HG02571 (cell line): ENCODE data around the gene DACT3.

Experiments
- ATAC-seq: cut with Tn5 transposase; IDR thresholded peaks from one replicate; pipeline ENCODE4 v1.9.1; 2021; ENCODE audit warnings: mild to moderate bottlenecking, moderate library complexity; ENCODE audit not compliant: unreplicated experiment

The DACT3 gene

DNA sequence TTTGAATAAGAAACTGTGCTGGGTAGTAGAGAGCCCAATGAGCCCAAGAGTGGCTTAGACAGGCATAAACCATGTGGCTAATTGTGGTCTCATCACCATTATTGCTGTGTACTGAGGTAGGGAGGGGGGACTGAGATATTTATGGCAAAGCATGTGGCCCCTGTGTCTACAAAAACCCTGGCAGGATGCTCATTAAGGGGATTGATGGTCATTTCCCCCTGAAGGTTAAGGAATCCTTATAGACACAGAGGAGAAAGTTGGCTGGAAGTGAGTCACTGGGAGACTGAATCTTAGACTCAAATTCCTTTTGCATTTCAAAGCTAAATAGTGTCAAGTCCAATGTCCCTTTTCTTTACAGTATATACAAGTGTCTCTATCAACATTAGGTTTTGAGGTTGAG is 9.8 kb upstream of the DACT3 start:
- ATAC-seq = no peak

DNA sequence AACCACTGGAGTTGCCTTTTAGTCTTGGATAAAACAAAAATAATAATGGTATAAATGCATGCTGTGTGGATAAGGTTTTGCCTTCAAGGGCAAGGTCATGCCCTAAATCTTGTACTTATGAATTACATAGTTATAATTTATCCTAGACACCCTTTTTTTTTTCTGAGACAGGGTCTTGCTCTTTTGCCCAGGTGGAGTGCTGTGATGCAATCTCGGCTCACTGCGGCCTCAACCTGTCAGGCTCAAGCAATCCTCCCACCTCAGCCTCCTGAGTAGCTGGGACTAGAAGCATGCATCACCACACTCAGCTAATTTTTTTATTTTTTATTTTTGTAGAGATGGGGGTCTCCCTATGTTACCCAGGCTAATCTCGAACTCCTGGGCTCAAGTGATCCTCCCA is 7.7 kb upstream of the DACT3 start:
- no peak for ATAC-seq

DNA sequence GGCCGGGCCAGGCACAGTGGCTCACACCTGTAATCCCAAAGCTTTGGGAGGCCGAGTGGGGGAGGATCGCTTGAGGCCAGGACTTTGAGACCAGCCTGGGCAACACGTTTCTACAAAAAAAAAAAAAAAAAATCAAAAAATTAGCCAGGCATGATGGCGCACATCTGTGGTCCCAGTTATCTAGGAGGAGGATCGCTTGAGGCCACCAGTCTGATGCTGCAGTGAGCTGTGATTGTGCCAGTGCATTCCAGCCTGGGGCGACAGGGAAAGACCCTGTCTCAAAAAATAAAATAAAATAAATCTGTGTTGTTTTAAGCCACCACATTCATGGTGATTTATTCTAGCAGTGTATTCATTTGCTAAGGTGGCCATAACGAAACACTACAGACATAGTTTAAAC is 4.1 kb upstream of the DACT3 start:
- no peak for ATAC-seq

- ATAC-seq = no peak
Measured at GRCh38 chr19:46661735-46662592, 982 bp upstream of the DACT3 start.

DNA sequence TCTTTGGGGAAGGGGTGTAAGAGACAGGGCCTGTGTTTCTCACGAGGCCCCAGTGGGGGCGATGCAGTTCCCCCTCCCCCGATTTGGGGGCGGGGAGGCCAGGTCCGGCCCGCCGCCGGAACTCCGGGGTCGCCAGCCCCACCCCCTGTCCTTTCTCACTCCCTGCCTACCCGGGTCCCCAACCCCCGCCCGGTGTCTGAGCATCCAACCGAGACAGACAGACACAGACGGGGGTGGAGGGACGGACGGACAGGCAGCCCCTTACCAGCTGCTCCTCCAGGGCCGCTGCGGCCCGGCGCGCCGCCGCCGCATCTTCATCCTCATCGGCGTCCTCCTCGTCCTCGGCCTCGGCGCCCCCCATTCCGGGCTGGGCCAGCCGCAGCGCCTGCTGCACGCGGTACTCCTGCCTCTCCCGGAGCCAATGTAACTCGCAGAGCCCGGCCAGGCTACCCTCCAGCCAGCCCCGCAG is 397 bp downstream of the DACT3 start:
- ATAC-seq = no peak

DNA sequence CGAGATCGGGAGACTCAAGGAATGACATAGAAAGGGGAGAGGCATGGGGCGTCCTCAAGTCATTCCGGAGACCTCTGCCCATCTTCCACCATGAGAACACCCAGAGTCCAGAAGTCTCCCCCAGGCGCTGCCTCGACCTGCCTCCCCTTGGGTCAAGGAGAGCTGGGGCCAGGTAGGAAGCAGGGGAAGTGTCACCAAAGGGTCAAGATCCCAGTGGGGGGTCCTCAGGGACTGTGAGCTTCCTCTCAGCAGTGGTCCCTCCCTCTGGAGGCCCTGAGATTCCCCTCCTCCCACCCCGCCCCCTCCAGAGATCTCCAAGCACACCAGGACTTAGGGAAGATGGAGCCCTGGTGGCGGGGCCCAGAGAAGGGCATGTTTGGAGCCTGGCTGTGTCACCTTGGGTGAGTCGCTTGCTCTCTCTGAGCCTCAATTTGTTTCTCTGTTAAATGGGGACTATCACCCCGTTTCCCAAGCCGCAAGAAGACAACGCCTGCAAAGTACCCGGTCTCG is 919 bp downstream of the DACT3 start:
- ATAC-seq = no peak

- ATAC-seq = no peak
Measured at GRCh38 chr19:46659151-46660007, 1.6 kb downstream of the DACT3 start.

DNA sequence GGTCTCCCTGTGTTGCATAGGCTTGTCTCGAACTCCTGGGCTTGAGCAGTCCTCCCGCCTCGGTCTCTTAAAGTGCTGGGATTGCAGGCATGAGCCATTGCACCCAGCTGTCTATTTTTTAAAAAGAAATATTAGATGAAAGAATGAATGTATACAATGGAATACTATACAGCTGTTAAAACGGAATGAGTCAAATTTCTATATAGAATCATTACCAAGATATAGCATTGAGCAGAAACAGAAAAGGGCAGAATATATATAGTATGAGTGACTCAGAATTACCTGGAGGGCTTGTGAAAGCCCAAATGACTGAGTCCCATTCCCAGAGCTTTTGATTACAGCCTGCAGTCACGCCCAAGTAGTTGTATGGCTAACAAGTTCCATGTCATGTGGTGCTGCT is 4.4 kb downstream of the DACT3 start:
- no peak for ATAC-seq

GRCh38 chr19:46654621-46655152 is 6.3 kb downstream of the DACT3 start:
- ATAC-seq = no peak

DNA sequence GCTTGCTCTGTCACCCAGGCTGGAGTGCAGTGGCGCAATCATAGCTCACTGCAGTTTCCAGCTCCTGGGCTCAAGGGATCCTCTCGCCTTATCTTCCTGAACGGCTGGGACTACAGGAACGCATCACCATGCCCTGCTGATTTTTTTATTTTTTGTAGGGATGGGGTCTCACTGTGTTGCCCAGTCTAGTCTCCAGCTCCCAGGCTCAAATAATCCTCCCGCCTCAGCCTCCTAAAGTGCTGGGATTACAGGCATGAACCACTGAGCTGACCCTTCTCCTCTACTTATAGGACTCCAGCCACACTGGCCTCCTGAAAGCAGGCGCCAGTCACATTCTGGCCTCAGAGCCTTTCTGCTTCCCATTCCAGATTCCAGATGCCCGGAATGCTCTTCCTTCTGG is 10.5 kb downstream of the DACT3 start:
- no peak for ATAC-seq

DNA sequence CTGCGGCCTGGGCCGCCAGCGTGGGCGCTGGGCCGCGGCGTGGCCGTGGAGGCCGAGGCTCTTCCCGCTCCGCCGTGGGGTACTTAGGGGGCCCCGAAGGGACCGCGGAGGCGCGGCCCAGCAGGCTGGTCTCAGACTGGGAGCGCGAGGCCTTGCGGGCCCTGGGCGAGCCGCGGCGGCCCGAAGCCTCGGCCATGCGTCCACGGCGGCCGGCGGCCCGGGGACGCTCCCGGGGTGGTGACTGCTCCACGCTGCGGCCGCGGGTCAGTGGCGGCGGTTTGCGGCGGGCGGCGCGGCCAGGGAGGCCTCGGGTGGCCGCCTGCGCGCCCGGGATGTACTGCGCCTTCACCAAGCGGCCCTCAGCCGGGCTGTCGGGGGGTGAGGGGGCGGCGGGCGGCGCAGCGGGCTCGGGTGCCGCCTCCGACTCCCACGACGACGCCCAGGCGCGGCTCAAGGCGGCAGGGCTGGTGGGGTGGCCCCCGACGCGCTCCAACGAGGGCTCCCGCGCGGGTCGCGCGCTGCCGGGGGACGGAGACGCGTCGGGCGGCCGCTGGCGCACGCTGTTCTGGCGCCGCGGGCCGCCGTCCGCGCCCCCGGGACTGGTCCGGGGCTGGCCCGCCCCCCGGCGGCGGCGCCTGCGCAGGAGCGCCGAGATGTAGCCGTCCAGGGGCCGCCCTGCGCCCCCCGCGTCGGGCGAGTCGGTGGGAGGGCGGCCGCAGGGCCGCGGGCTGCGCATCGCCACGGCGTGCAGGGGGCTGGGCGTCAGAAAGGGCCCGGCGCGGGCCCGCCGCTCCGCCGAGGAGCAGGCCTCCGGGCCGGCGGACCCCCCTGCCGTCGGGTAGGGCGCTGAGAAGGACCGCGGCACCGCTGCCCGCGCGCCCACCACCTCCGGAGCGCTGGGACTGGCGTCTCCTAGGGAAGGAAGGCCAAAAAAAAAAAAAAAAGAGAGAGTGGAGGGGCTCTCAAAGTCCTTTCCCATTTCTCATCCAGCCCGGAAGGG is 11.7 kb downstream of the DACT3 start:
- no peak for ATAC-seq

GRCh38 chr19:46648060-46648960 is 12.7 kb downstream of the DACT3 start:
- ATAC-seq = no peak

DNA sequence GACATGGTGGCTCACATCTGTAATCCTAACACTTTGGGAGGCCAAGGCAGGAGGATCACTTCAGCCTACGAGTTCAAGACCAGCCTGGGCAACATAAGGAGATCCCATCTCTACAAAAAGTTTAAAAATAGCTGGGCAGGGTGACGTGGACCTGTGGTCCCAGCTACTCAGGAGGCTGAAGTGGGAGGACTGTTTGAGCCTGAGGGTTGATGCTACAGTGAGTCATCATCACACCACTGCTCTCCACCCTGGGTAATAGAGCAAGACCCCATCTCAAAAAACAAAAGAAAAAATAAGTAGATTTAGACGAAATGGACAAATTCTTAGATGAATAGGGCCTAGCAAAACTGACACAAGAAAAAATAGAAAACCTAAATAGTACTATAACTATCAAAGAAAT is 14.6 kb downstream of the DACT3 start:
- no peak for ATAC-seq

GRCh38 chr19:46644720-46645119 is 16.3 kb downstream of the DACT3 start:
- ATAC-seq = no peak

DNA sequence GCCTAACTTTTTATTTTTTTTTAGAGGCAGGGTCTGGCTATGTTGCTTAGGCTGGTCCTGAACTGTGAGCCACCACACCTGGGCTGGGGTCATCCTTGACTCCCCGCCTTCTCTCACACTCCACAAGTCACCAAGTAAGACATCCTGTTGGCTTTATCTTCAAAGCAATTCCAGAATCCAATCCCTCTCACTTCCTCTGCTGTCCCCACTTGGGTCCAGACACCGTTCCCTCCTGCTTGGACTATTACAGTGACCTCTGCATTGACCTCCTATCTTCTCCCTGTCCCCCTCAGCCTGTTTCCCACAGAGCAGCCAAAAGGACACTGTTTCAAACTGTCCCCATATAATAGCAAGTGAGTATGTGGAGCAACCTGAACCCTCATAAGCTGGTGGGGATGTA is 20.3 kb downstream of the DACT3 start:
- no peak for ATAC-seq

DNA sequence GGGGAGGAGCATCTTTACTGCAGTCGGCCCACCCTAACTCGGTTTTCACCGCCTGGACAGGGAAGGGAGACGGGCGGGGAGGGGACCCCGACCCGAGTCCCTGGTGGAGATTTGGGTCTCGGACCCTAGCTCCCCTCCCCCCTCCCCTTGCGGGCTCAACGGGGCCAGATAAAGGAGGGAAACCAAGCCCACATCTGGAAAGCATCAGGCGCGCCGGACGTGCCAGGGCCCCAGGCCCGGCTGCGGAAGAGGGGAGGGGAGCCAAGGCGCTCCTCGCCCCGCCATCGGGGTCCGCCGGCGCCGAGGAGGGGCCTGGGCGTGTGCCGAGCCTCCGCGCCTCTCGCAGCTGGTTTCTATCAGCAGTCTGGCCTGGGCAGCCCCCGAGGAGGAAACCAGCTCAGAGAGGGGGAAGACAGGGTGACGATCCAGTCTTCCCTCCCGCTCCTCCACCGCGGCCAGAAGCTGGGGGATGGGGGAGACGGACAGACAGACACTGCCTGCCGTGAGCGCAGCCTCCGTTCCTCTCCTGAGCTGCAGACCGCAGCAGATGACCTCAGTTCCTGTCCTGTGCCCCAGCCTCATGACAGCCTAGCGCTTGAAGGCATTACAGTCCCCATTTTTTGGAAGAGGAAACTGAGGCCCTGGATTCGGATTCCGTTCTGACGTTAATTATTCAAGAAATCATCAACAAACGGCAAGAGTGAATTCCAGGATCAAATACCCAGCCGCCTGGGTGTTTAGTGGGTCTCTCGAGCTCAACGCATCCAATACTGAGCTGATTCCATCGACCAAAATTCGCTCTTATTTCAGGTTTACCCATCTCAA is 21.4 kb downstream of the DACT3 start:
- ATAC-seq = no peak

- no peak for ATAC-seq
Measured at GRCh38 chr19:46637224-46637623, 23.8 kb downstream of the DACT3 start.
